GM12801 (cell line): Measurements from ENCODE around the gene TNS1.

Source experiments
- CTCF ChIP-seq: IDR thresholded peaks from one replicate; pipeline ENCODE4 v1.5.1; 2011; ENCODE audit warnings: control low read depth; ENCODE audit not compliant: insufficient read length; ENCODE audit errors: extremely low read depth

TNS1 gene

GRCh38 chr2:217820091-217820819, 182.5 kb downstream of the TNS1 start:
- no peak for TF ChIP-seq CTCF

GRCh38 chr2:217818293-217818850, 184.4 kb downstream of the TNS1 start:
- no peak for TF ChIP-seq CTCF

- TF ChIP-seq CTCF, result no peak
Measured at GRCh38 chr2:217817466-217818292, 185.1 kb downstream of the TNS1 start.

GRCh38 chr2:217816396-217816869, 186.4 kb downstream of the TNS1 start:
- TF ChIP-seq CTCF, result no peak

GRCh38 chr2:217813828-217814227, 189.0 kb downstream of the TNS1 start:
- TF ChIP-seq CTCF, result no peak

GRCh38 chr2:217812170-217812569, 190.6 kb downstream of the TNS1 start:
- TF ChIP-seq CTCF, result no peak

GRCh38 chr2:217810260-217810659, 192.5 kb downstream of the TNS1 start:
- no peak for TF ChIP-seq CTCF
